NCI-H446 (cell line): ENCODE data around the gene COX6A2.

Source experiments
- DNase-seq, 2 experiments: peaks; one replicate each; lab custom pipeline; 2025; lab: John Stamatoyannopoulos, UW

The COX6A2 gene

DNA sequence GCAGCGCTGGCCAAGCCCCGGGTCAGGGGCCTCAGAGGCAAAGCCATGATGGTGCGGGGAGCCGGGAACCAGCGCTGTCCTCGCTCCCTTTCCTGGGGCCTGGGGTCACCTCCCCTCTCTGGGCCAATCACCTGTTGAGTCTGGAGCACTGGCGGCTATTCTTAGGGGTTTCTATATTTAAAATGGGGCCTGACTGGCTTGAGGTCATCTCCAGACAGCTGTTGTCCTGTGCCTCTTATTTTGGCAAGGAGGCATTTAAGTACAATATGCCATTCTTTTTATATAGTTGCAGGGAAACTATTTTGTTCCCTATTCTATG lies at the start of gene COX6A2:
COX6A2 (minus strand) TSS at position 82 of the 319 bp plus-strand sequence; CDS start at position 47, 35 bp downstream.
- DNase-seq, result no peak

DNA sequence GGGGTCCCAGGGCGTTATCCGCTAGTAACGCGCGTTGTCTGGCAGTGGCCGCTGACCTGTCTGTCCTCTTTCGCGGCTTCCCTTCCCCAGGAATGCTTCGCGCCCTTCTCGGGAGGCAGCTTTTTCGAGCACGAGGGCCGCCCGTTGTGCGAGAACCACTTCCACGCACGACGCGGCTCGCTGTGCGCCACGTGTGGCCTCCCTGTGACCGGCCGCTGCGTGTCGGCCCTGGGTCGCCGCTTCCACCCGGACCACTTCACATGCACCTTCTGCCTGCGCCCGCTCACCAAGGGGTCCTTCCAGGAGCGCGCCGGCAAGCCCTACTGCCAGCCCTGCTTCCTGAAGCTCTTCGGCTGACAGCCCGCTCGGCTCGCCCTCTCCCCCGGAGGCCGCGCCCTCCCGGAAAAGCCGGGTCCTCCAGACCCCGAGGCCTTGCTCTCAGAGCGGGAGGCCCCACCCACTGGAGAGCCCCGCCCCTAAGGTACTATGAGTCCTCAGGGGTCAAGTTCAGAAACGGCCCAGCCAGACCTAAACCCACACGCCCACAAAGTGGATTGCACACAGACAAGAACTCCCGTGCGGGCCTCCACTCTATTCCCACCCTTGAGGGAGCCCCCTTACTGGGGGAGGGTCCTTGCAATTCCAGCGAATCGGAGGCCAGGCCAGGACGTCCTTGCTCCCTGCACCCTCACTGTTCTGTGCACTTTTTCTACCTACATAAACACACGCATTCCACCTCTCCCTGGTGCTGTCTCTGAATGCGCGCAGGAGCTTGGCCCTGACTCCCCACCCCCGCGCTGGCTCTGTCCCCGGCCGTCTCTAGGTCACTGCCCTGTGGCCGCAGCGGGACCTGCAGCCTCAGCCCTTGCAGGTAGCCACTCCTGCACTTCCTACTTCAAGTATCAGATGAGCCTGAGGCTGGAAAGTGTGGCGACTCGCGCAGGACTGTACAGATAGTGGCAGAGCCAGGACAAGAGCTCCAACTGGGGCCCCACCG lies 49.4 kb upstream of the COX6A2 start:
- DNase-seq, result no peak

DNA sequence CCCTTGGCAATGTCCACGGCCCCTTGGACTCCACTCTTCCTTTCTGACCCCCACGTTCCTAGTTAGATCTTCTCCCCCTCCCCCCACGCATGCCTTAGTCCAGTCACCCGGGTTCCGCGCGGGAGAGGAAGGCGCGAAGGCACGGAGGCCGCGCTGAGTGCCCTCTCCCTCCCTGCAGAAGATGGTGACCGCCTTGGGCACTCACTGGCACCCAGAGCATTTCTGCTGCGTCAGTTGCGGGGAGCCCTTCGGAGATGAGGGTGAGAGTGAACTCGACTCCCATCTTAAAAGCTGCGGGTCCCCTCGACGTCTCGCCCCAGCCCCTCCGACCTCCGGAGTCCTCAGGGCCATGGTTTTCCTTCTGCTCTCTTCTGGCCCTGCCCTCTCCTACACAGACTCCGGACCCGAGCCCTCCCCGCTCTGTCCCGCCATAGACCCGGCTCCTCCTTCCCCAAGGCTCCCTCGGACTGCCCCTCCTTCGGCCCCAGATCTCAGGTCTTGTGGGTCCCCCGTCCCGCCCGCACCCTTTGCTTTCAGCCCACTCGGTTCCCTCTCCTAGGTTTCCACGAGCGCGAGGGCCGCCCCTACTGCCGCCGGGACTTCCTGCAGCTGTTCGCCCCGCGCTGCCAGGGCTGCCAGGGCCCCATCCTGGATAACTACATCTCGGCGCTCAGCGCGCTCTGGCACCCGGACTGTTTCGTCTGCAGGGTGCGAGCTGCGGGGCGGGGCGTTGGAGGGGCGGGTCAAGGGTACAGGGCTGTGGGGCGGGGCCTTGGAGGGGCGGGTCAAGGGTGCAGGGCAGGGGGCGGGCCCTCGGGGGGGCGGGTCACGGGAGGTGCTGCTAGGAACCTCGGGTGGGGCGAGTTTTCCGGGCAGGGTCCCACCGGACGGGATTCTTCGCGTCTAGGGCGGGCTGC lies 48.4 kb upstream of the COX6A2 start:
- no peak for DNase-seq

DNA sequence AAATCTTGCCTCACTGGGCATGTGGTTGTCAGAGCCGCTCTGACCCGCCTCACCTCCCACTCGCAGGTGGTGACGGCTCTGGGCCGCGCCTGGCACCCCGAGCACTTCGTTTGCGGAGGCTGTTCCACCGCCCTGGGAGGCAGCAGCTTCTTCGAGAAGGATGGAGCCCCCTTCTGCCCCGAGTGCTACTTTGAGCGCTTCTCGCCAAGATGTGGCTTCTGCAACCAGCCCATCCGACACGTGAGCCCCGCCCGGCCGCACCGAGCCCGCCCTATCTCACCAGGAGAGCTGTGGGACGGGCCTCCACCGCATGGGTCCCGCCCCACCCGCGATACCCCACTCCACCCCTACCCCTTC lies 47.8 kb upstream of the COX6A2 start:
- no peak for DNase-seq

DNA sequence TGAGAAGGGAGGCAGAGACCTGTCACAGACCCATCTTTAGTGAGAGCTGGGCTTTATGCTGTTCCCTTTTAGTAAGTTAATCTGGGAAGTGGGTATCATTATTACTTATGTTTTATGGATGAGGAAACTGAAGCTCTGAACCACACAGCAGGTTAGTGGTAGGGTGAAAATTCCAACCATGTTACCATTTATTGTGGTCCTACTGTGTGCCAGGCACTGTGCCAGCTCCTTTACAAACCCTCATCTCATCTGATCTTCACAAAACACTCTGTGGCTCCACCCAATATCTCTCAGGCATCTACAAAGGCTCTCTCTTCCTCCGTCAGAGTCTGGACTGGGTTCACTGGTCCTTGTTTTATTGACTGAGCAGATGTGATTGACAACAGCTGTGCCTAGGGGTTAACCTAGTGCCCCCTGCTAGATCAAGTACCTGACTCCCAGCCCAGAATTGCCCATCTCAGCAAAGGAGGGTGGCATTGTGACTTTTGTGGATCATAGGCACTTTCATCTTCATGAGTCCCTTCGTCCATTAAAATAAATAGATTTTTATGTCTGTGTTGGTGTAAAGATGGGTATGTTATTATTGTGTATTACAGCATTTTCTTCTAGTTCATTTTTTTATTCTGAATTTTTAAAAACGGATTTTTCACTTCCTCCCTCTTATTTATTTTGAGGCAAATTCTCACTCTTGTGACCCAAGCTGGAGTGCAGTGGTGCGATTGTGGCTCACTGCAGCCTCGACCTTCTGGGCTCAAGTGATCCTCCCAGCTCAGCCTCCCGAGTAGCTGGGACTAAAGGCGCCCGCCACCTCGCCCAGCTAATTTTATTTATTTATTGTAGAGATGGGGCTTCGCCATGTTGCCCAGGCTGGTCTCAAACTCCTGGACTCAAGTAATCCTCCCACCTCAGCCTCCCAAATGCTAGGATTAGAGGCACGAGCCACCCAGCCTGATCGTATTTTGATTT lies 46.9 kb upstream of the COX6A2 start:
- no peak for DNase-seq

DNA sequence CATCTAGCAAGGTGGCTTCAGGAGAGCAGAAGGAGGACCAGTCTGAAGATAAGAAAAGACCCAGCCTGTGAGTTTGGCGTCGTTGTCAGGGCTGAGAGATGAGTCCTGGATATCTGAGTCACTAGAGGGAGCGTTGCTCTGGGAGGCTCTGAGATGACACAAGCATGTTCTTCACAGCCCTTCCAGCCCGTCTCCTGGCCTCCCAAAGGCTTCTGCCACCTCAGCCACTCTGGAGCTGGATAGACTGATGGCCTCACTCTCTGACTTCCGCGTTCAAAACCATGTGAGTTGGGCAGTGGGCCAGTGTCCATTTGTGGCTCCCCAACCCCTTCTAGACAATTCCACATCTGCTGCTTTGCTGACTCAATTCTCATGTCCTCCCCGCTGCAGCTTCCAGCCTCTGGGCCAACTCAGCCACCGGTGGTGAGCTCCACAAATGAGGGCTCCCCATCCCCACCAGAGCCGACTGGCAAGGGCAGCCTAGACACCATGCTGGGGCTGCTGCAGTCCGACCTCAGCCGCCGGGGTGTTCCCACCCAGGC lies 46.1 kb upstream of the COX6A2 start:
- DNase-seq, result no peak

DNA sequence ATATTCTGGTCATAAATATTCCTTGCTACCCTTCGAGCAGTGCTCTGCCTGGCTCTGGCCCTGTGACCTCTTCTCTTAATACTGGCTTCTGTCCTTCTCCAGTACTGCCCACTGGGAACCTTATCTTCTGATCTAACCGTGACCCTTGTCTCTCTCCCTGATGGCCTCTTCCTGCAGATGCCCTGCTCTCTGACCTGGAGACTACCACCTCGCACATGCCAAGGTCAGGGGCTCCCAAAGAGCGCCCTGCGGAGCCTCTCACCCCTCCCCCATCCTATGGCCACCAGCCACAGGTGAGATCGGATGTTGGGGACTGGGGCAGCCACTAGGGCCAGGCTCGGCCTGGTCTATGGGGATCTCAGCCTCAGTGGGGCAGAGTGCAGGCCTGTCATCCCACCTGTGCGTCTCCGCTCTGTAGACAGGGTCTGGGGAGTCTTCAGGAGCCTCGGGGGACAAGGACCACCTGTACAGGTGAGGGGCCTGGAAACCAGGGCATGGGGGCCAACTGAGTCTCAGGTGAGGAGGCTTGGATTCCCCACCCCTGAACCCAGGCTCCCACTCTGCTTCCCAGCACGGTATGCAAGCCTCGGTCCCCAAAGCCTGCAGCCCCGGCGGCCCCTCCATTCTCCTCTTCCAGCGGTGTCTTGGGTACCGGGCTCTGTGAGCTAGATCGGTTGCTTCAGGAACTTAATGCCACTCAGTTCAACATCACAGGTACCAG lies 45.3 kb upstream of the COX6A2 start:
- DNase-seq, result no peak

DNA sequence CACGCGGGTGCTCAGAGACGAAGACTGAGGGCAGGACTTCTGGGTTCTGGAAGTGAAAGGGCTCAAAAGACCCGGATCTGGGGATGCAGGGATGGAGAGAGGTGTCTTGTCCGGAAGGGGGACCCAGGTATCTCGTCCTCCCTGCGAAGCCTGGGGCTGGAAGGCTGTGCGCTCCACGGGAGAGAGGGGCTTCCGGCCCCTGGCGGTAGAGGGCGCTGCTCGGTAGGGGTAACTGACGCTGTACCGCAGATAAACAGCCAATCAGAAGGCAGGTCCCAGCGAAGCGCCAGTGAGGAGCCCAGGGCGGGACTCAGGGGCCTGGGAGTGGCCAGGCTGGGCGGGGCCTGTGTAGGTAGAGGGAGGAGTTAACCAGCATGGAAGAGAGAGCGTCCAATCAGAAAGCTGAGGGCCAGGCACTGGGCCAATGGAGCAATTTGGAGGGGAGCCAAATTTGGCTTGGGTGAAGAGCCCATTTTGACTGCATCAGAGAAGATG lies 44.6 kb upstream of the COX6A2 start:
- DNase-seq, result peak; percentile 89 to 92

DNA sequence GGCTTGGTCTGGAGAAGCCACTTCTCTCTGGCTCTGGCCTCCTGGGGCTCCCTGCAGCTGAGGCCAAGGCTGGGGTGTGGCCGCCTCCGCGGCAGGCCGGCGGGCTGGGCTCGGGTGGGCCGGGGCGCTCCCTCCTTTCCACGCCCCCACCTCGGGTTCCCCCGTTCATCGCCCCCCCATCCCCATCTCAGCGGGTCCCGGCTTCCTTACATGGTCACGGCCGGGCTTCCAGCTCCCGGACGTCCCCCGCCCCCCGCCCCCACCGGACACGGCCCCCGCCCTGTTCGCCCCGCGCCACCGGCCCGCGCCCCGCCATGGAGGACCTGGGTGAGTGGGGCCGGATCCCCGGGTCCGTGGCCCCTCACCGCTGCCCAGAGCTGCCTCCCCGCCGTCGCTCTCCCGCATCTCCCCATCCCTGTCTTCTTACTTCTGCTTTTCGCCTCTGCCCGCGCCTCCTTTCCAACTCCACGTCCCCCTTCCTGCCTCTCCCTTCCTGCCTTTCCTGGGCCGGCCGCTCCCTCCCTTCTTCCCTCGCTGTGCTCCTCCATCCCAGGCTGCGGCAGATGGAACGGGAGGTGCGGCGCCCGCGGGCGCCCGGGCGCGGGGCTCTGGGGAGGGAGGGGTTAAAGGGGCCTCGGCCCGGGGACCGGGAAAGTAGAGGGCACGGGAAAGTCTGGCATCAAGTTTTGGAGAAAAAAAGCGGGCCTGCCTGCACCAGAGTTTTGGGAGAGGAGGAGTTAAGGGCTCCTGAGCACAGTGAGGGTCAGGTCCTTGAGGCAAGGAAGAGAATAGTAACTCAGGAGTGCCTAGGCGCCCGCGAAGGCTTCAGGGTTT lies 43.9 kb upstream of the COX6A2 start, which contains the start of gene TGFB1I1:
TGFB1I1 (plus strand) TSS at position 278 of the 834 bp plus-strand sequence; CDS start at position 315, 37 bp downstream.
- no peak for DNase-seq

DNA sequence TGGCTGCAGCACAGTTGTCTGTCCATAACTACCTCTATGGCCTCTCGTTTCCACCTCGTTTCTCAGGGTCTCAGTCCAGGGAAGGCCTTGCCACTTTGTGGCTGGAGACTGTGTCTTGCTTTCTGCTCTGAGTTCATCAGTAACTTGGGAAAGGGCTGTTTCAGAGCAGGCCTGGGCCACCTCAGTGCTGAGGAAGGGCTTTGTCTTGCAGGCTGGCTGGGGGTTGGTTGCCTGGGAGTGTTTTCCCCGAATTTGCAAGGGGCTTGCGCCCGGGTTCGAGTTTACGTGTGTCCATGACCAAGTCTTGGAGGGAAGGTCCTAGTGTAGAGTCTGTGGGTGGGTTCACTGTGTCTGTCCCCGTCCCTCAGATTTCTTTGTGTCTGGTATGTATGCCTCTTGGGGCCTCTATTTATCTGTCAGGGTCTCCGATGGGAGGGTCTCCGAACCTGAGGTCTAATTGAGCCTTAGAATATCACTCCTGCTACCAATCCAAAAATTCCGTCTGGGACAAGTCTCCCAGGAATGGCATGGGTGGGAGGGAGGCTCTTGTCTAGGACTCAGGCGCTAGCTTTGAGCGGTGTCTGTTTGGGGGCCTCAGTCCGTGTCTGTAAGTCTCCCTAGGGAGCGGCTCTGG lies 43.2 kb upstream of the COX6A2 start:
- no peak for DNase-seq

DNA sequence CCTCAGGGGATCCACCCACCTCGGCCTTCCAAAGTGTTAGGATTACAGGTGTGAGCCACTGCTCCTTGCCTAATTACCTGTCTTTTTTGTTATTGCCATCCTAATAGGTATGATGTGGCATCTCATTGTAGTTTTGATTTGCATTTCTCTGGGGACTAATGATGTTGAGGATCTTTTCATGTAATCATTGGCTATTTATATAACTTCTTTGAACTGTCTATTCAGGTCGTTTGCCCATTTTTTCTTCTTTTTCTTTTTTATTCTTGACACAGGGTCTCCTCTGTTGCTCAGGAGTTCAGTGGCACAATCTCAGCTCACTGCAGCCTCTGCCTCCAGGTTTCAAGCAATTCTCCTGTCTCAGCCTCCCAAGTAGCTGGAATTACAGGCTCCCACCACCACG lies 42.5 kb upstream of the COX6A2 start:
- no peak for DNase-seq

DNA sequence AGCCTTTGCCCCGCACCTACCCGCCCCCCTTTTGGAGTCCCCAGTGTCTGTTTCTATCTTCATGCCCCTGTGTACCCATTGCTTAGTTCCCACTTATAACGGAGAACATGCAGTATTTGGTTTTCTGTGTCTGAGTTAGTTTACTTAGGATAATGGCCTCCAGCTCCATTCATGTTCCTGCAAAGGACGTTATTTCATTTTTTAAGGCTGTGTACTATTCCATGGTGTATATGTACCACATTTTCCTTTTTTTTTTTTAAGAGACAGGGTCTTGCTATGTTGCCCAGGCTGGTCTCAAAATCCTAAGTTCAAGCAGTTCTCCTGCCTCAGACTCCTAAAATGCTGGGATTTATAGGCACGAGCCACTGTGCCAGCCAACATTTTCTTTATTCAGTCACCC lies 39.7 kb upstream of the COX6A2 start:
- no peak for DNase-seq

DNA sequence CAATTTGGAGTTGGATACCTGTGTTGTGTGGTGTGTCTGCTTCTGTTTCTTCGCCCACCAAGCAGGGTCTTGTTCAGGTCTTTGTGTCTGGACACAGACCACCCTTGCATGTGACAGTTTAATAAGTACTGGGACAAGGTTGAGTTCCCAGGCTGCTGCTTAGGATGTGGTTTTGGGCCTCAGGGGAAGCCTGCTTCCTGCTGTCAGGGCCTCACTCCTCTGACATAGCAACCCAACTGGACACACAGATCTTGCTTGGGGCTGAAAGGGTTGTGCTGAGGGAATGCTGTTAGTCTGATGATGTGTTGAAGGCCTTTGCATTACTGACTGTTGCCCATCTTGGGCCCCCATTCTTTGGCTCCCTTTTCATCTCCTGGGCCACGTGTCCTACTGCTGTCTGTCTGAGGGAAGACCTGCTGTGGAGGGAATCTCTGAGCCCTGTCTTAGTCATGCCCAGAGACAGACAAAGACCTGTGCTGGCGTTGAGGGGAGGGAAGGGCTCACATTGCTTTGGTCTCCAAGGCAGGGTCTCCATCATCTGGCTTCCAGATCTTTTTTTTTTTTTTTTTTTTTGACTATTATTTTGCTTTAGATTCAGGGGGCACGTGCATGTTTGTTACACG lies 39.1 kb upstream of the COX6A2 start:
- no peak for DNase-seq

DNA sequence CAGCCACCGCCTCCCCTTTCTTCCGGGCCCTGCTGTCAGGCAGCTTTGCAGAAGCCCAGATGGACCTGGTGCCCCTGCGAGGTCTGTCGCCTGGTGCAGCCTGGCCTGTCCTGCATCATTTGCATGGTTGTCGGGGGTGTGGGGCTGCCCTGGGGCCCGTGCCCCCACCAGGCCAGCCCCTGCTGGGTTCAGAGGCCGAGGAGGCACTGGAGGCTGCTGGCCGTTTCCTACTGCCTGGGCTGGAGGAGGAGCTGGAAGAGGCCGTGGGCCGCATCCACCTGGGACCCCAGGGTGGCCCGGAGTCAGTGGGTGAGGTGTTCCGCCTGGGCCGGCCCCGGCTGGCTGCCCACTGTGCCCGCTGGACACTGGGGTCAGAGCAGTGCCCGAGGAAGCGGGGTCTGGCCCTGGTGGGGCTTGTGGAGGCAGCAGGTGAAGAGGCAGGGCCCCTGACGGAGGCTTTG lies 38.3 kb upstream of the COX6A2 start:
- no peak for DNase-seq

DNA sequence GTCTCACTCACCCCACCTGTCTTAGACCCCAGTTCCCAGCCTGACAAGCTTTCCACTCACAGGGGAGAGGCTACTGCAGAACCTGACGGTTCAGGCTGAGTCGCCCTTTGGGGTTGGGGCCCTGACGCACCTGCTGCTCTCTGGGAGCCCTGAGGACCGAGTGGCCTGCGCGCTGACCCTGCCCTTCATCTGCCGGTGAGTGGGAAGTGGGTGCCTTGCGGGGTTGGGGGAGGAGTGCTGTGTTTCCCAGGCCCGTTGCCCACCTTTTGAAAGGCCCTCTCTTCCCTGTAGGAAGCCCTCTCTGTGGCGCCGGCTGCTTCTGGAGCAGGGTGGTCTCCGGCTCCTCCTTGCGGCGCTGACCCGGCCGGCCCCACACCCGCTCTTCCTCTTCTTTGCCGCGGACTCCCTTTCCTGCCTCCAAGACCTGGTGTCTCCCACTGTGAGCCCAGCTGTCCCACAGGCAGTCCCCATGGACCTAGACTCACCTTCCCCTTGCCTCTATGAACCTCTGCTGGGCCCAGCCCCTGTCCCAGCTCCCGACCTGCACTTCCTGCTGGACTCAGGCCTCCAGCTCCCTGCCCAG lies 37.7 kb upstream of the COX6A2 start:
- no peak for DNase-seq

DNA sequence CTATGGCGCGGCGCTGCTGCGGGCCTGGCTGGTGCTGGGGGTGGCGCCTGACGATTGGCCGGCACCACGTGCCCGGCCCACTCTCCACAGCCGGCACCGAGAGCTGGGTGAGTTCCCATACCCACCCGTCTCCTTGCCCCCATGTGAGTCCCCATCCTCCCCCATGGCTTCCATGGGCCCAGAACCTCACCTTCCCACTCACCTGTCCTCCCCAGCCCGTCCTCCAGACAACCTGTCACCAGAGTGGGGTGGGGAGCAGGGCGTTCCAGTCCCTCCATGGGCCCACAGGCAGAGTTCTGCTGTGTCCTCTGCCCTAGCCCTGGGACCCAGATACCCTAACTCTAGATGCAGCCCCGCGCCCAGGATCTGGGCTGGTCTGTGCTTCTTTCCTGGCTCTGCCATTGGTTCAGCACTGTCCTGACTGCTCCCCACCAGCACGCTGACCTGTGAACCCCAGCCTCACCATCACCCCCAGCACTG lies 36.7 kb upstream of the COX6A2 start:
- DNase-seq, result no peak

DNA sequence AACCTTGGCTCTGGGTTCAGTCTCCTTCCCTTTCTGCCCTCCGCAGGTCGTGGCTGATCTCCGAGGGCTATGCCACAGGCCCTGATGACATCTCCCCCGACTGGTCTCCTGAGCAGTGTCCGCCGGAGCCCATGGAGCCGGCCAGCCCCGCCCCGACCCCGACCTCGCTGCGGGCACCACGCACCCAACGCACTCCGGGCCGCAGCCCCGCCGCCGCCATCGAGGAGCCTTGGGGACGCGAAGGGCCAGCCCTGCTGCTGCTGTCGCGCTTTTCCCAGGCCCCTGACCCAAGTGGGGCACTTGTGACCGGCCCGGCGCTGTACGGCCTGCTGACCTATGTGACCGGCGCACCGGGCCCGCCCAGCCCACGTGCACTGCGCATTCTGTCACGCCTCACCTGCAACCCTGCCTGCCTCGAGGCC lies 36.2 kb upstream of the COX6A2 start:
- DNase-seq, result no peak
